ENCODE data around the gene RBM8A.

The RBM8A gene

DNA sequence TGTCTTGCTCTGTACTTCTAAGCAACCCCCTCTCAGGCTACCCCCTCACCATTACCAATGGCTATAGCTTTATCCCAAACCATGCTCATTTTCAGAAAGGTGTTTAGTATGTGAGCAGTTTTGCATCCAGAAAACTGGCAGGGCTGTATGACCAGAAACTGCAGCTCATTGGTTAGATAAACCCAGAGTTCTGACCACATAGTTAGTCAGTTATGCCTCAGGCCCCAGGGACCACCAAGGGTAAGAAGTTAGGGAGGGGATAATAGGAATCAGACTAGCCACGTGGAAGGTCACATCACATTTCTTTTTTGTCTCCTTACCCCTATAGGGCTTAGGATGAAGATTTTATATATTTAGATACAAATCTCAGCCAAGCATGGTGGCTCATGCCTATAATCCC lies 18.6 kb downstream of the RBM8A start:
- H2AFZ ChIP-seq: no peak overlapping the region
- no peak overlapping the region for H3K27ac ChIP-seq
- H3K9ac ChIP-seq: no peak overlapping the region
- TF ChIP-seq, protein P1, sequence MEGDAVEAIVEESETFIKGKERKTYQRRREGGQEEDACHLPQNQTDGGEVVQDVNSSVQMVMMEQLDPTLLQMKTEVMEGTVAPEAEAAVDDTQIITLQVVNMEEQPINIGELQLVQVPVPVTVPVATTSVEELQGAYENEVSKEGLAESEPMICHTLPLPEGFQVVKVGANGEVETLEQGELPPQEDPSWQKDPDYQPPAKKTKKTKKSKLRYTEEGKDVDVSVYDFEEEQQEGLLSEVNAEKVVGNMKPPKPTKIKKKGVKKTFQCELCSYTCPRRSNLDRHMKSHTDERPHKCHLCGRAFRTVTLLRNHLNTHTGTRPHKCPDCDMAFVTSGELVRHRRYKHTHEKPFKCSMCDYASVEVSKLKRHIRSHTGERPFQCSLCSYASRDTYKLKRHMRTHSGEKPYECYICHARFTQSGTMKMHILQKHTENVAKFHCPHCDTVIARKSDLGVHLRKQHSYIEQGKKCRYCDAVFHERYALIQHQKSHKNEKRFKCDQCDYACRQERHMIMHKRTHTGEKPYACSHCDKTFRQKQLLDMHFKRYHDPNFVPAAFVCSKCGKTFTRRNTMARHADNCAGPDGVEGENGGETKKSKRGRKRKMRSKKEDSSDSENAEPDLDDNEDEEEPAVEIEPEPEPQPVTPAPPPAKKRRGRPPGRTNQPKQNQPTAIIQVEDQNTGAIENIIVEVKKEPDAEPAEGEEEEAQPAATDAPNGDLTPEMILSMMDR (IDR thresholded peaks at IDR 0.05): no peak
- H3K36me3 ChIP-seq (ENCODE audit: control insufficient read depth, insufficient read depth, low read length): no peaks in the 10 kb centered on the region
- H3K27me3 ChIP-seq (ENCODE audit: control insufficient read depth, insufficient read depth, low read length): no peaks in the 10 kb centered on the region
- no peak overlapping the region for H3K4me2 ChIP-seq (ENCODE audit: low read length)
- peaks cover 2% of the 10 kb centered on the region for H3K4me1 ChIP-seq
- H3K9me3 ChIP-seq (ENCODE audit: control insufficient read depth, low read length): no peaks in the 10 kb centered on the region
- H3K79me2 ChIP-seq: no peaks in the 10 kb centered on the region
- H3K4me3 ChIP-seq (ENCODE audit: low read depth, low read length): no peak overlapping the region

DNA sequence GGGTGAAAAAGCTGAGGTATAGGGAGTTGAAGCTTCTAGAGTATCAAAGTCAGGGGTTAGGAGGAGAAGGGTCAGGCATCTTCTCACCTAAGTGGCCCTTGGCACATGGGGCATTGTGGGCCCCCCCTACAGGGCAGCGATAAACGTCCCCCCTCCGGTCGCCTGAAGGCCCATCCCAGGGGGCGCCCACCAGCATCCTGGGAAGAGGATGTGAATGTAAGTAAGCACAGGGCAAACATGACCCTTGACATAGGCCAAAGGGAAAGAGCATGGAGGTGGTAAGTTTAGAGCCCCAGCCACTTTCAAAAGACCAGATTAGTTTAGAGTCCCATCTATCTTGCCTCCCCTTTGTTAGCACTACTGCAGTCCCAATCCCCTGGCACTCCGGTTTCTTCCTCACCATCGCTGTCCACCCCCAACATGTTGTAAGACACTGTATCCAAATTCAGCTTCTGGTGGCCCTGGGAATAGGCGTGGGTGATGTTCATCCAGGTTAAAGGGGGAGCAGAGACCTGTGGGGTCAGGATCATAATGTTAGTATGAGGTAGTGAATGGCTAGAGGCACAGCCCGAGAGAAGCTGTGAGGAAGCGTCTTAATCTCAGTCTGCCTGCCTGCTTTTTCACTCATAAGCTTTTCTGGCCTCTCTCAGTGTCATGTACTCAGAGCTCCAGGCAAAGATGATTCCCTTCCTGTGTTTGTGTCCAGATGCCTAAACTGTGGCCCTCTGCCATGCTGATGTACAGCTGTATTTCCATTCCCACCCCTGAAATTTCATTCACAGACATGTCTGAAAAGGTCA lies 20.1 kb downstream of the RBM8A start:
- H2AFZ ChIP-seq: no peak overlapping the region
- H3K9ac ChIP-seq: no peak overlapping the region
- H3K4me1 ChIP-seq: peaks cover 2% of the 10 kb centered on the region
- H3K4me3 ChIP-seq (ENCODE audit: low read depth, low read length): no peak overlapping the region
- no peaks in the 10 kb centered on the region for H3K27me3 ChIP-seq (ENCODE audit: control insufficient read depth, insufficient read depth, low read length)
- no peaks in the 10 kb centered on the region for H3K9me3 ChIP-seq (ENCODE audit: control insufficient read depth, low read length)
- no peak overlapping the region for H3K27ac ChIP-seq
- TF ChIP-seq, protein P1 (IDR thresholded peaks at IDR 0.05): no peak
- H3K36me3 ChIP-seq (ENCODE audit: control insufficient read depth, insufficient read depth, low read length): no peaks in the 10 kb centered on the region
- H3K4me2 ChIP-seq (ENCODE audit: low read length): no peak overlapping the region
- no peaks in the 10 kb centered on the region for H3K79me2 ChIP-seq

DNA sequence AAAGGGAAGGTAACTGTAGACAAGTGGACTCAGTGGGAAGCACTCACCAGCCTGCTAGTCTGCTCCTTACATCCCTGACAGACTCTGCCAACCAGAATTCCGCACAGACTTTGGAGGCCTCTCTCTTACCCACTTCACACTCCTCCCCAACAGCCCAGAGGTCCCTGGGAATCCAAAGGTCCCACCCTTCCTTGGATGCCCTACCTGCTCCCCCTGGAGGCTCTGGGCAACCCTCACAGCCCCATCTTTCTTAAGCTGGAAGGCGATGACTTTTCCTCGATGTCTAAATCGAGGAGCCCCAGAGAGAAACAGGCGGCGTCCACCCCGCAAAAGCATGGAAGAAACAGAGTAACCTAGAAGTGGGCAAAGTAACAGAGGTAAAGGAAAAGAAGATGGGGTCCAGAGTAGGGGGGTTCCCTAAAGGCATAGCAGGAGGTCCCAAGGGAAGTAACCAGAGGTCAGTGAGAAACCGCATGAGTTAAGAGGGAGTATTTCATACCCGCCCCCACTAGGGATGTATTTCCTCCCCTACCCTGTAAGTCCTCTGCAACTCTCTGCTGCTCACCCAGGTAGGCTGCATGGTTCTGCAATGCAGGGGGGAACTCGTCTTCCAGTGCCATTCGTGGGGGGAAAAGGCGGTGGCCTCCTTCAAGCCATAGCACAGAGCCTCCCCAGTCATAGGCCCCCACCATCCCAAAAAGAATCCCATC lies 25.8 kb downstream of the RBM8A start:
- H3K27me3 ChIP-seq (ENCODE audit: control insufficient read depth, insufficient read depth, low read length): no peaks in the 10 kb centered on the region
- H2AFZ ChIP-seq: no peak overlapping the region
- no peaks in the 10 kb centered on the region for H3K9me3 ChIP-seq (ENCODE audit: control insufficient read depth, low read length)
- no peaks in the 10 kb centered on the region for H3K79me2 ChIP-seq
- no peaks in the 10 kb centered on the region for H3K36me3 ChIP-seq (ENCODE audit: control insufficient read depth, insufficient read depth, low read length)
- no peak overlapping the region for H3K4me3 ChIP-seq (ENCODE audit: low read depth, low read length)
- no peak overlapping the region for H3K9ac ChIP-seq
- H3K4me1 ChIP-seq: no peaks in the 10 kb centered on the region
- H3K27ac ChIP-seq: no peak overlapping the region
- TF ChIP-seq, protein P1 (IDR thresholded peaks at IDR 0.05): no peak
- no peak overlapping the region for H3K4me2 ChIP-seq (ENCODE audit: low read length)

DNA sequence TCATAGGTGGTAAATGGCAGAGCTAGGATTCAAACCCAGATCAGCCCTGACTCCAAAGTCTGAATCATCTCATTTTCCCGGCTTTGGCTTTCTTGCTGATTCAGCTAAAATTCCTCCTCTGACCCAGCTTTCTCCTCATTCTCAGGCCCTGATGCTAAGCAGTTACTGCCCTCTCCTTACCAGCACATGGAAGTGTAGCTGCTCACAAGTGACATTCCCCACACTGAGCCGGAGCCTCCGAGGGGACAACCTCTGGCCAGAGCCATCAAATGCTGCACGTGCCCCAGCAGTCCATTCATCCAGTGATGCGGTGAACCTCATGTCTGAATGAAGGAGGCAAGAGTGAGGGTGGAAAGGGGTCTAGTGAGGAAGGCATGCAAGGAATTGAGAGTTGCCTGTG lies 28.5 kb downstream of the RBM8A start:
- TF ChIP-seq, protein P1 (IDR thresholded peaks at IDR 0.05): no peak
- no peak overlapping the region for H3K9ac ChIP-seq

More for the DNA sequence above, 28.5 kb downstream of the RBM8A start:
- Histone ChIP-seq H3K9me3 (ENCODE audit: control insufficient read depth, low read length) (no peaks in the 10 kb centered on the region), H3K27ac (no peak overlapping the region), H2AFZ (no peak overlapping the region), H3K27me3 (ENCODE audit: control insufficient read depth, insufficient read depth, low read length) (no peaks in the 10 kb centered on the region), H3K4me1 (no peaks in the 10 kb centered on the region), H3K79me2 (no peaks in the 10 kb centered on the region), H3K4me3 (ENCODE audit: low read depth, low read length) (no peak overlapping the region), H3K4me2 (ENCODE audit: low read length) (no peak overlapping the region), H3K36me3 (ENCODE audit: control insufficient read depth, insufficient read depth, low read length) (no peaks in the 10 kb centered on the region)
